ENCODE data around the gene SLC9B1. TPM values are rescaled to one million over a fixed set of nuclear protein-coding genes. Genes with fewer than 3 reads are reported as not detected.
"Not testable (repeated sequence)": the region's sequence is repeated elsewhere in the genome, so short reads cannot be mapped to it uniquely, and the experiment has no call there.

The SLC9B1 gene
- total and polyA plus RNA-seq, 3 experiments from 2014 or later, result 1.2 to 1.7 (median 1.2) TPM

- POLR2A ChIA-PET; H3K36me3 ChIP-seq (ENCODE audit: insufficient read depth, low read length); H3K9me3 ChIP-seq (ENCODE audit: low read length); H3K4me3 ChIP-seq (ENCODE audit: low read length); H3K4me3 Mint-ChIP-seq; H3K27ac Mint-ChIP-seq; H3K4me1 ChIP-seq (ENCODE audit: insufficient read depth, low read length); H3K4me1 Mint-ChIP-seq; H3K27me3 ChIP-seq (ENCODE audit: insufficient read depth, low read length, poor library complexity, severe bottlenecking); H3K27ac ChIP-seq (ENCODE audit: low read depth, low read length); H3K27me3 Mint-ChIP-seq; H3K9me3 Mint-ChIP-seq; DNase-seq; CTCF ChIA-PET: not testable (repeated sequence)
- peaks cover 0 to 13% (median 5%) of the 10 kb centered on the region in 3 donors for H3K36me3 Mint-ChIP-seq
These were observed 130.9 kb downstream of the SLC9B1 start for GRCh38 chr4:102888570-102888969.

GRCh38 chr4:102883278-102883677 is 136.2 kb downstream of the SLC9B1 start:
- CTCF ChIA-PET, result no interaction called here
- no peaks in the 10 kb centered on the region for H3K27me3 Mint-ChIP-seq
- H3K4me3 Mint-ChIP-seq, result no peak overlapping the region
- peaks cover 10 to 24% (median 22%) of the 10 kb centered on the region in 3 donors for H3K4me1 Mint-ChIP-seq
- H3K4me1 ChIP-seq (ENCODE audit: insufficient read depth, low read length), result no peaks in the 10 kb centered on the region
- H3K27ac ChIP-seq (ENCODE audit: low read depth, low read length), result no peak overlapping the region
- H3K9me3 ChIP-seq (ENCODE audit: low read length), result no peaks in the 10 kb centered on the region
- no peak overlapping the region for H3K27ac Mint-ChIP-seq
- DNase-seq, result no peak
- peaks cover 0 to 2% (median 0%) of the 10 kb centered on the region in 5 donors for H3K9me3 Mint-ChIP-seq
- no peaks in the 10 kb centered on the region for H3K27me3 ChIP-seq (ENCODE audit: insufficient read depth, low read length, poor library complexity, severe bottlenecking)
- no peaks in the 10 kb centered on the region for H3K36me3 ChIP-seq (ENCODE audit: insufficient read depth, low read length)
- H3K36me3 Mint-ChIP-seq, result peaks cover 4 to 18% (median 6%) of the 10 kb centered on the region in 3 donors
- POLR2A ChIA-PET, result no interaction called here
- H3K4me3 ChIP-seq (ENCODE audit: low read length), result no peak overlapping the region

GRCh38 chr4:102881343-102881742 is 138.2 kb downstream of the SLC9B1 start:
- Mint-ChIP-seq H3K9me3 (peaks cover 0 to 2% (median 0%) of the 10 kb centered on the region in 5 donors), H3K27ac (peak overlapping the region in 1 of 8 donors; percentile 30), H3K4me1 (peaks cover 10 to 25% (median 23%) of the 10 kb centered on the region in 3 donors), H3K27me3 (no peaks in the 10 kb centered on the region), H3K4me3 (no peak overlapping the region), H3K36me3 (peaks cover 6 to 23% (median 10%) of the 10 kb centered on the region in 3 donors)
- POLR2A ChIA-PET, result no interaction called here
- Histone ChIP-seq H3K4me1 (ENCODE audit: insufficient read depth, low read length) (no peaks in the 10 kb centered on the region), H3K27ac (ENCODE audit: low read depth, low read length) (no peak overlapping the region), H3K9me3 (ENCODE audit: low read length) (no peaks in the 10 kb centered on the region), H3K27me3 (ENCODE audit: insufficient read depth, low read length, poor library complexity, severe bottlenecking) (no peaks in the 10 kb centered on the region), H3K4me3 (ENCODE audit: low read length) (no peak overlapping the region), H3K36me3 (ENCODE audit: insufficient read depth, low read length) (no peaks in the 10 kb centered on the region)
- CTCF ChIA-PET, result no interaction called here
- no peak for DNase-seq

DNA sequence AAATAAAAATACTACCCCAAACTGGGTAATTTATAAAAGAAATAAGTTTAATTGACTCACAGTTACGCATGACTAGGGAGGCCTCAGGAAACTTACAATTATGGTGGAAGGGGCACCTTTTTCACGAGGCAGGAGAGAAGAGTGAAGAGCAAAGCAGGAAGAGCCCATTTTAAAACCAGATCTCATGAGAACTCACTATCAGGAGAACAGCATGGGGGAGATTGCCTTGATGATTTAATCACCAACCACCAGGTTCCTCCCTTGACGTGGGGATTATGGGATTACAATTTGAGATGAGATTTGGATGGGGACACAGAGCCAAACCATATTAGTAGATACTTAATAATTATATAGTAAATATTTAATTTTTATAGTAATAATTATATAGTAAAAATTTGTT is 140.6 kb downstream of the SLC9B1 start:
- H3K27me3 Mint-ChIP-seq, result no peaks in the 10 kb centered on the region
- ChIA-PET POLR2A (no interaction called here), CTCF (no interaction called here)
- DNase-seq, result no peak
- Histone ChIP-seq H3K4me1 (ENCODE audit: insufficient read depth, low read length) (no peaks in the 10 kb centered on the region), H3K4me3 (ENCODE audit: low read length) (no peak overlapping the region), H3K27ac (ENCODE audit: low read depth, low read length) (no peak overlapping the region), H3K27me3 (ENCODE audit: insufficient read depth, low read length, poor library complexity, severe bottlenecking) (no peaks in the 10 kb centered on the region), H3K36me3 (ENCODE audit: insufficient read depth, low read length) (peaks cover 7% of the 10 kb centered on the region), H3K9me3 (ENCODE audit: low read length) (no peaks in the 10 kb centered on the region)
- no peak overlapping the region for H3K27ac Mint-ChIP-seq
- H3K36me3 Mint-ChIP-seq, result peaks cover 10 to 36% (median 16%) of the 10 kb centered on the region in 3 donors
- no peak overlapping the region for H3K4me3 Mint-ChIP-seq
- peaks cover 17 to 37% (median 35%) of the 10 kb centered on the region in 3 donors for H3K4me1 Mint-ChIP-seq
- H3K9me3 Mint-ChIP-seq, result peaks cover 0 to 2% (median 0%) of the 10 kb centered on the region in 5 donors

- H3K4me1 Mint-ChIP-seq, result peaks cover 17 to 37% (median 31%) of the 10 kb centered on the region in 3 donors
- H3K27me3 Mint-ChIP-seq; DNase-seq; H3K4me3 Mint-ChIP-seq; H3K9me3 ChIP-seq (ENCODE audit: low read length); H3K9me3 Mint-ChIP-seq; POLR2A ChIA-PET; H3K4me3 ChIP-seq (ENCODE audit: low read length); H3K4me1 ChIP-seq (ENCODE audit: insufficient read depth, low read length); H3K36me3 ChIP-seq (ENCODE audit: insufficient read depth, low read length); H3K27ac ChIP-seq (ENCODE audit: low read depth, low read length); H3K27me3 ChIP-seq (ENCODE audit: insufficient read depth, low read length, poor library complexity, severe bottlenecking); CTCF ChIA-PET: not testable (repeated sequence)
- peaks cover 10 to 39% (median 16%) of the 10 kb centered on the region in 3 donors for H3K36me3 Mint-ChIP-seq
- H3K27ac Mint-ChIP-seq, result peak overlapping the region in 1 of 8 donors; percentile 64
These were observed 141.2 kb downstream of the SLC9B1 start for GRCh38 chr4:102878349-102878748.

- CTCF ChIA-PET; H3K27ac ChIP-seq (ENCODE audit: low read depth, low read length); H3K4me3 Mint-ChIP-seq; H3K27me3 ChIP-seq (ENCODE audit: insufficient read depth, low read length, poor library complexity, severe bottlenecking); H3K27ac Mint-ChIP-seq; H3K9me3 ChIP-seq (ENCODE audit: low read length); POLR2A ChIA-PET; H3K36me3 ChIP-seq (ENCODE audit: insufficient read depth, low read length); H3K27me3 Mint-ChIP-seq; H3K4me3 ChIP-seq (ENCODE audit: low read length); DNase-seq; H3K4me1 ChIP-seq (ENCODE audit: insufficient read depth, low read length); H3K9me3 Mint-ChIP-seq: not testable (repeated sequence)
- Mint-ChIP-seq H3K36me3 (peaks cover 10 to 42% (median 19%) of the 10 kb centered on the region in 3 donors), H3K4me1 (peaks cover 15 to 38% (median 33%) of the 10 kb centered on the region in 3 donors)
These were observed 141.9 kb downstream of the SLC9B1 start for GRCh38 chr4:102877477-102878106.

GRCh38 chr4:102871772-102872171 is 147.7 kb downstream of the SLC9B1 start:
- no peaks in the 10 kb centered on the region for H3K9me3 Mint-ChIP-seq
- Histone ChIP-seq H3K4me3 (ENCODE audit: low read length) (no peak overlapping the region), H3K9me3 (ENCODE audit: low read length) (no peaks in the 10 kb centered on the region), H3K27ac (ENCODE audit: low read depth, low read length) (no peak overlapping the region), H3K4me1 (ENCODE audit: insufficient read depth, low read length) (peaks cover 19% of the 10 kb centered on the region), H3K27me3 (ENCODE audit: insufficient read depth, low read length, poor library complexity, severe bottlenecking) (no peaks in the 10 kb centered on the region), H3K36me3 (ENCODE audit: insufficient read depth, low read length) (peaks cover 7% of the 10 kb centered on the region)
- H3K27ac Mint-ChIP-seq, result peak overlapping the region in 3 of 8 donors; percentile 11 to 70 (median 32)
- POLR2A ChIA-PET, result no interaction called here
- peaks cover 1 to 47% (median 15%) of the 10 kb centered on the region in 3 donors for H3K36me3 Mint-ChIP-seq
- peaks cover 46 to 74% (median 65%) of the 10 kb centered on the region in 3 donors for H3K4me1 Mint-ChIP-seq
- CTCF ChIA-PET, result no interaction called here
- peak overlapping the region in 2 of 7 donors; percentile 4 to 55 for H3K4me3 Mint-ChIP-seq
- H3K27me3 Mint-ChIP-seq, result no peaks in the 10 kb centered on the region
- no peak for DNase-seq

DNA sequence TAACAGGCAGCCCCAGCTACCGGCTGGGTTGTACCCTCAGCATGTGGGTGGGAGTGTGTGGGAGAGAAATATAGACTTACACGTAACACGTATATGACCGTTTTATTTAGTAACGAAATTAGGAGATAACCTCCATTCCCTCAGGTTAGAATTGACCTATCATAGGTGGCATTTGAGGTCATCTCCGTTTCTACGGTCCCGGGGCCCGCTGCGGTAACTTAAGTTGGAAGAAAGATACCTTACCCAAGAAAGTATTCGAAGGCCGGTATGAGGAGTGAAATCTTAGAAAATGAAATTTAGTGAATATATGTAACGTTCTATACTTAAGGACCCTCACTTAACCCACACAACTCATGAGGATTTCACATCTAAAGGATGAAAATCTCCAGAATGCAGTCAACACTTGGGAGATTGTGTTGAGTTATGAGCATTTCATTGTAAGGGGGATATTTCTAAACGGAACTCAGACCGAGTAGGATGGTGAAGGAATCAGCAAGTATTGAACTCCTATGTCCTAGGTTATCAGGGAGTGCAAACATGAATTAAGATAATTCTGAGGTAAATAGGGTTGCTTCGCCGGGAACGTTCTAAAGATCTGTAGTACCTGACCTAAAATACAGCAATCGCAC is 149.8 kb downstream of the SLC9B1 start:
- Histone ChIP-seq H3K4me1 (ENCODE audit: insufficient read depth, low read length) (peaks cover 26% of the 10 kb centered on the region), H3K27ac (ENCODE audit: low read depth, low read length) (peak overlapping the region; percentile 98), H3K27me3 (ENCODE audit: insufficient read depth, low read length, poor library complexity, severe bottlenecking) (no peaks in the 10 kb centered on the region), H3K36me3 (ENCODE audit: insufficient read depth, low read length) (peaks cover under 1% of the 10 kb centered on the region), H3K9me3 (ENCODE audit: low read length) (no peaks in the 10 kb centered on the region), H3K4me3 (ENCODE audit: low read length) (peak overlapping the region; percentile 80)
- ChIA-PET CTCF (interaction anchor here (0.9 to 2.5 kb wide), 6 partner anchors 42 to 439 kb away, joined by 3 to 29 read pairs (median 4); partner anchors contain the start of gene UBE2D3), POLR2A (interaction anchor here (0.7 to 5.0 kb wide), 10 partner anchors 12 to 525 kb away, joined by 3 to 182 read pairs (median 4); partner anchors contain the start of genes MANBA, SLC39A8, SLC9B1 and UBE2D3)
- H3K27me3 Mint-ChIP-seq, result no peaks in the 10 kb centered on the region
- peaks cover 0 to 30% (median 7%) of the 10 kb centered on the region in 3 donors for H3K36me3 Mint-ChIP-seq
- DNase-seq, result no peak
- peaks cover 58 to 82% (median 73%) of the 10 kb centered on the region in 3 donors for H3K4me1 Mint-ChIP-seq
- H3K27ac Mint-ChIP-seq, result peak overlapping the region; percentile 97 to 100 (median 100)
- peak overlapping the region; percentile 89 to 99 (median 96) for H3K4me3 Mint-ChIP-seq
- no peaks in the 10 kb centered on the region for H3K9me3 Mint-ChIP-seq
